Smooth muscle cell (in vitro differentiated cells): Measurements from ENCODE around the gene FOXL1. TPM values are rescaled to one million over a fixed set of nuclear protein-coding genes. Genes with fewer than 3 reads are reported as not detected.

Experiments
- DNase-seq: peaks from one replicate; lab custom pipeline; 2025; ENCODE audit not compliant: unreplicated experiment; lab: John Stamatoyannopoulos, UW
- H2AFZ ChIP-seq: fragments of 200-600 bp; sonication (generic); 2 replicates; pipeline ENCODE4 v1.6.0; 2016; ENCODE audit warnings: antibody characterized with exemption, low read depth, mild to moderate bottlenecking
- H3F3A ChIP-seq: fragments of 200-600 bp; sonication (generic); 2 replicates; pipeline ENCODE4 v1.6.0; 2017; ENCODE audit warnings: antibody characterized with exemption, low read depth
- H3K27ac ChIP-seq: fragments of 200-600 bp; sonication (generic); 2 replicates; pipeline ENCODE4 v1.5.1; 2016; ENCODE audit warnings: low read depth, mild to moderate bottlenecking
- H3K27me3 ChIP-seq: fragments of 200-600 bp; sonication (generic); 2 replicates; pipeline ENCODE4 v1.6.1; 2016; ENCODE audit warnings: low read depth, mild to moderate bottlenecking
- H3K36me3 ChIP-seq: fragments of 200-600 bp; sonication (generic); 2 replicates; pipeline ENCODE4 v1.5.1; 2016; ENCODE audit warnings: low read depth
- H3K4me1 ChIP-seq: fragments of 200-600 bp; sonication (generic); 2 replicates; pipeline ENCODE4 v1.5.1; 2016; ENCODE audit warnings: low read depth
- H3K4me2 ChIP-seq: fragments of 200-600 bp; sonication (generic); 2 replicates; pipeline ENCODE4 v1.6.0; 2016; ENCODE audit warnings: mild to moderate bottlenecking
- H3K4me3 ChIP-seq: fragments of 200-600 bp; sonication (generic); 2 replicates; pipeline ENCODE4 v1.5.1; 2016; ENCODE audit warnings: mild to moderate bottlenecking
- H3K79me2 ChIP-seq: fragments of 200-600 bp; sonication (generic); 2 replicates; pipeline ENCODE4 v1.6.0; 2016; ENCODE audit warnings: low read depth, mild to moderate bottlenecking
- H3K9ac ChIP-seq: fragments of 200-600 bp; sonication (generic); 2 replicates; pipeline ENCODE4 v1.6.0; 2016; ENCODE audit warnings: low read depth
- H3K9me3 ChIP-seq: fragments of 200-600 bp; sonication (generic); replicated peaks from 2 replicates; pipeline ENCODE4 v1.5.1; 2016; ENCODE audit warnings: low read depth
- H4K20me1 ChIP-seq: fragments of 200-600 bp; sonication (generic); 2 replicates; pipeline ENCODE4 v1.6.0; 2016; ENCODE audit warnings: low read depth
- WGBS: methylation state at CpG from one replicate; pipeline ENCODE4 v1.1.7; 2016; ENCODE audit warnings: low lambda C conversion rate; 5-methylcytosine and 5-hydroxymethylcytosine counted together
- polyA plus RNA-seq: library from polyadenylated mRNA; unstranded; fragments of >200 nt; fragmentation: Nextera tagmentation; extraction: Ambion mirVana; gene quantifications from 2 replicates; pipeline ENCODE4 v1.2.1, GENCODE V29; 2016
- total RNA-seq: library from RNA; depleted of rRNA; stranded (reverse); fragments of >200 nt; gene quantifications from 2 replicates; pipeline ENCODE4 v1.2.3, GENCODE V29; 2014
- TF ChIP-seq, protein P1 (sequence below): fragments of 200-600 bp; sonication (generic); IDR thresholded peaks from 2 replicates; pipeline ENCODE4 v1.5.1; 2017; ENCODE audit warnings: borderline replicate concordance, mild to moderate bottlenecking, antibody characterized with exemption; ENCODE audit not compliant: insufficient read depth, poor library complexity, severe bottlenecking

Gene FOXL1
- total and polyA plus RNA-seq, 2 experiments from 2014 or later: 4.6 to 5.4 TPM

GRCh38 chr16:86558355-86559193 lies 19.8 kb upstream of the FOXL1 start:
- H3K36me3 ChIP-seq: no peaks in the 10 kb centered on the region
- H3K4me3 ChIP-seq: no peak overlapping the region
- no peak overlapping the region for H3K4me2 ChIP-seq
- 85% methylated on average over 28 of the region's 28 CpGs for WGBS
- peaks cover 10% of the 10 kb centered on the region for H3K79me2 ChIP-seq
- H3K4me1 ChIP-seq: peaks cover 11% of the 10 kb centered on the region
- H3K27me3 ChIP-seq: no peaks in the 10 kb centered on the region
- H3K9ac ChIP-seq: no peak overlapping the region
- DNase-seq: no peak
- H3K9me3 ChIP-seq: no peaks in the 10 kb centered on the region
- H3F3A ChIP-seq: no peaks in the 10 kb centered on the region
- H3K27ac ChIP-seq: no peak overlapping the region
- TF ChIP-seq, protein P1, sequence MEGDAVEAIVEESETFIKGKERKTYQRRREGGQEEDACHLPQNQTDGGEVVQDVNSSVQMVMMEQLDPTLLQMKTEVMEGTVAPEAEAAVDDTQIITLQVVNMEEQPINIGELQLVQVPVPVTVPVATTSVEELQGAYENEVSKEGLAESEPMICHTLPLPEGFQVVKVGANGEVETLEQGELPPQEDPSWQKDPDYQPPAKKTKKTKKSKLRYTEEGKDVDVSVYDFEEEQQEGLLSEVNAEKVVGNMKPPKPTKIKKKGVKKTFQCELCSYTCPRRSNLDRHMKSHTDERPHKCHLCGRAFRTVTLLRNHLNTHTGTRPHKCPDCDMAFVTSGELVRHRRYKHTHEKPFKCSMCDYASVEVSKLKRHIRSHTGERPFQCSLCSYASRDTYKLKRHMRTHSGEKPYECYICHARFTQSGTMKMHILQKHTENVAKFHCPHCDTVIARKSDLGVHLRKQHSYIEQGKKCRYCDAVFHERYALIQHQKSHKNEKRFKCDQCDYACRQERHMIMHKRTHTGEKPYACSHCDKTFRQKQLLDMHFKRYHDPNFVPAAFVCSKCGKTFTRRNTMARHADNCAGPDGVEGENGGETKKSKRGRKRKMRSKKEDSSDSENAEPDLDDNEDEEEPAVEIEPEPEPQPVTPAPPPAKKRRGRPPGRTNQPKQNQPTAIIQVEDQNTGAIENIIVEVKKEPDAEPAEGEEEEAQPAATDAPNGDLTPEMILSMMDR: no peak
- no peak overlapping the region for H2AFZ ChIP-seq
- H4K20me1 ChIP-seq: no peaks in the 10 kb centered on the region

DNA sequence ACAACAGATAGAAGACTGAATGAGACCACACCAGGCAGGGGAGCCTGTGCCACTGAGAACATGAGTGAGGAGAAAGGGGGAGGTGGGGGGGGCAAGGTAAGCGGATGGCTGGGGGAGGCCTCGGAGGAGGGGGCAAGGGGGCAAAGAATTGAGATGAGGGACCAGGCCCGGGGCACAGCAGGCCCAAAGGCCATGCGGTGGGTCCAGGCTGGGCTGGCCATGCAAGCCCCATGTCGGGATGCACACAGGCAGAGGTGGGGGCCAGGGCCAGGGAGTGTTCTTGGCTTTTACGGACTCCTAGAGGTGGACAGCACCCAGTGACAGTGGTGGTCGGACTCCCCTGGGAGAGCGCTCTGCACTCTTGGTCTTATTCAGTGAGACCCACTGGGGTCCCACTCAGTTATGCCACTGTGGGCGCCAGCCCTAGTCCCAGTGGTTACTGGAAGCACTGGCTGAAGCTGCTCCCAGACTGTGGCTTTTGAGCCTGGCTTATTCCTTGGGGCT lies 18.5 kb upstream of the FOXL1 start:
- DNase-seq: no peak
- 93% methylated on average over 9 of the region's 9 CpGs for WGBS
- Histone ChIP-seq H3K9me3 (no peaks in the 10 kb centered on the region), H3F3A (no peaks in the 10 kb centered on the region), H3K27me3 (peaks cover 9% of the 10 kb centered on the region), H3K9ac (no peak overlapping the region), H3K4me1 (peaks cover 14% of the 10 kb centered on the region), H4K20me1 (no peaks in the 10 kb centered on the region), H3K27ac (no peak overlapping the region), H3K79me2 (no peaks in the 10 kb centered on the region), H2AFZ (no peak overlapping the region), H3K4me2 (no peak overlapping the region), H3K36me3 (no peaks in the 10 kb centered on the region), H3K4me3 (no peak overlapping the region)
- TF ChIP-seq, protein P1: no peak

- Histone ChIP-seq H3K9ac (no peak overlapping the region), H3K79me2 (no peaks in the 10 kb centered on the region), H2AFZ (no peak overlapping the region)
Observed at GRCh38 chr16:86562356-86562755, 16.0 kb upstream of the FOXL1 start.

More at GRCh38 chr16:86562356-86562755, 16.0 kb upstream of the FOXL1 start:
- H3K4me1 ChIP-seq: peaks cover 24% of the 10 kb centered on the region
- TF ChIP-seq, protein P1: no peak
- no peaks in the 10 kb centered on the region for H3F3A ChIP-seq
- H4K20me1 ChIP-seq: no peaks in the 10 kb centered on the region
- no peak for DNase-seq
- H3K4me3 ChIP-seq: no peak overlapping the region
- H3K36me3 ChIP-seq: no peaks in the 10 kb centered on the region
- H3K9me3 ChIP-seq: no peaks in the 10 kb centered on the region
- H3K4me2 ChIP-seq: no peak overlapping the region
- H3K27me3 ChIP-seq: peaks cover 23% of the 10 kb centered on the region
- WGBS: 76% methylated on average over 6 of the region's 6 CpGs
- no peak overlapping the region for H3K27ac ChIP-seq
